Activated T-cell treated with anti-CD3 and anti-CD28 coated beads, Interleukin-2, amount 50 U/mL, for 72 hours (primary cell): Measurements from ENCODE around the gene ZDHHC14. TPM values are rescaled to one million over a fixed set of nuclear protein-coding genes. Genes with fewer than 3 reads are reported as not detected.
A peak's percentile ranks its signal among the peaks of the same experiment; 100 is the strongest.
"Not testable (repeated sequence)": the region's sequence is repeated elsewhere in the genome, so short reads cannot be mapped to it uniquely, and the experiment has no call there.

Source experiments
- ATAC-seq, 2 donors: fragments of 150-1000 bp; cut with Tn5 transposase; replicated peaks in 1 of 2; 2 replicates each; pipeline ENCODE4 v1.10.0; 2021; ENCODE audit warnings: moderate library complexity in 2 of 2, mild to moderate bottlenecking in 1 of 2
- DNase-seq, 2 donors: peaks; one replicate each; pipeline ENCODE4 v3.0.0; 2021 to 2022; ENCODE audit warnings: mixed read lengths in 1 of 2
- H3K27ac Mint-ChIP-seq: one replicate; pipeline ENCODE4 v1.8.0; 2022; ENCODE audit warnings: mild to moderate bottlenecking, moderate library complexity, mixed read lengths
- H3K27me3 Mint-ChIP-seq: one replicate; pipeline ENCODE4 v1.8.0; 2022; ENCODE audit warnings: low read depth, mixed read lengths
- H3K36me3 Mint-ChIP-seq, 2 donors: one replicate each; pipeline ENCODE4 v1.8.0; 2022; ENCODE audit warnings: mixed read lengths in 2 of 2, mild to moderate bottlenecking in 1 of 2; ENCODE audit not compliant: insufficient read depth in 2 of 2
- H3K4me1 Mint-ChIP-seq: one replicate; pipeline ENCODE4 v1.8.0; 2022; ENCODE audit warnings: low read depth, mixed read lengths
- H3K4me3 Mint-ChIP-seq, 2 donors: one replicate each; pipeline ENCODE4 v1.8.0; 2022; ENCODE audit warnings: mild to moderate bottlenecking in 2 of 2, mixed read lengths in 2 of 2, moderate library complexity in 2 of 2
- H3K9me3 Mint-ChIP-seq, 2 donors: one replicate each; pipeline ENCODE4 v1.8.0; 2022; ENCODE audit warnings: mixed read lengths in 2 of 2
- total RNA-seq, 2 donors: library from RNA; stranded (reverse); gene quantifications; one replicate each; pipeline ENCODE4 v1.2.3, GENCODE V29; 2022

Gene ZDHHC14
- total RNA-seq, 2 donors from 2014 or later, result 10.3 to 15.4 TPM

DNA sequence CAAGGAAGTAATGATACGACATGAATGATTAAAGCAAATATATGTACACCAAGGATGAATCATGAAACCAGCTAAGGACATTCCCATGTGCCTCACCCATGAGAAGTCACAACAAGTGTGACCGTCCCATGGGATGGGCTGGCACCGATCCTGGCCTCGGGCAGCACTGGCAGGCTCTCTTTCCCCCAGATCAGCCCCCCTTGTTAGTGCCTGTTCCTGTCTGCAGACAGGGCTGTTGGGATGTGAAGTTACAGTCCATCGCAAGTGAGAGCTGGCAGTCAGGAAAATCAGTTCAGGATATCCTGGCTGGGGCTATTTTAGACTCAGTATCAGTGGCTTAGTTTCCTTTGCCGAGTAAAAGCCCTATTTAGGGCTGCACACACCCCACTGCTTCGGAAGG, 312.9 kb downstream of the ZDHHC14 start:
- ATAC-seq (no peak), DNase-seq (no peak)
- no peak overlapping the region for H3K4me3 Mint-ChIP-seq
- H3K9me3 Mint-ChIP-seq, result peaks cover 2 to 4% of the 10 kb centered on the region in 2 donors
- H3K4me1 Mint-ChIP-seq, result no peaks in the 10 kb centered on the region
- peaks cover 8% of the 10 kb centered on the region for H3K27me3 Mint-ChIP-seq
- no peak overlapping the region for H3K27ac Mint-ChIP-seq
- H3K36me3 Mint-ChIP-seq, result peaks cover 2% of the 10 kb centered on the region in 2 donors

DNA sequence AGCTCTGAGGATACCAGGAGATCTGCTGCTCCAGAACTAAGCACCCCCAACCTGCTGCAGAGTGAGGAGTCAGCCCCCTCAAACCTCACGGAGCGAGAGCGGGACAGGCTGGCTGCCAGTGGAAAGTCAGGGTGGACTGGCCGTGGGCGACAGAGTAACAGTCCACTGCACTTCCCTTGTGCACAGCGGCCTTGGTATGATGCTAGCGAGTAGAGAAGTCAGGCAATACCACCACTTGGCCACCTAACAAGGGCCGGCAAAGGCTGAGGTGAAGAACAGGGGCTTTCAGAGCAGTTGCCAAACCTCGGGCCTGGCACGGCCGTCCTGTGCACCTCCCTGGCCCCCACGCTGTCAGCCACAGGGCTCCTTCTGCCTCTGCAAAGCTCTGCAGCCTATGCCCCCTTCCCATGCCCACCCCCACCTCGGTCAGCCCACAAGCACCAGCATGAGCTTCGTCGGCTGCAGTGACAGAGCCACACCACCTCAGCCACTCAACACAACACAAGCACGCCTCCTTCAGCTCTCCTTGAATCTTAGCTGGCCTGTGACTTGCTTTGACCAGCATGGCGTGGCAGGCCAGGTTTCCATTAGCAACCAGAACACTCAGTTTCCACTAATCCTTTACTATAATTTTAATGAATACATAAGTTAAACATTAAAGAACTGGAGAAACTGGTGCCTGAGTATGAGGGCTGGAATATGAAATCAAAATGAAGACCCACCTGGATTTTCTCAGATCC, 314.5 kb downstream of the ZDHHC14 start:
- Mint-ChIP-seq H3K27ac (no peak overlapping the region), H3K4me3 (no peak overlapping the region), H3K4me1 (no peaks in the 10 kb centered on the region), H3K9me3 (peaks cover 2 to 4% of the 10 kb centered on the region in 2 donors), H3K27me3 (peaks cover 8% of the 10 kb centered on the region), H3K36me3 (peaks cover 2% of the 10 kb centered on the region in 2 donors)
- DNase-seq (no peak), ATAC-seq (no peak)

GRCh38 chr6:157699777-157700636, 319.0 kb downstream of the ZDHHC14 start:
- Mint-ChIP-seq H3K27me3 (no peaks in the 10 kb centered on the region), H3K9me3 (peaks cover 2 to 6% of the 10 kb centered on the region in 2 donors), H3K4me3 (no peak overlapping the region), H3K27ac (no peak overlapping the region), H3K4me1 (no peaks in the 10 kb centered on the region), H3K36me3 (peaks cover 2% of the 10 kb centered on the region in 2 donors)
- DNase-seq (no peak), ATAC-seq (no peak)

- not testable (repeated sequence) for H3K27ac Mint-ChIP-seq, H3K4me3 Mint-ChIP-seq, H3K4me1 Mint-ChIP-seq, H3K9me3 Mint-ChIP-seq, DNase-seq, ATAC-seq, H3K36me3 Mint-ChIP-seq, H3K27me3 Mint-ChIP-seq
Measured at GRCh38 chr6:157706351-157706750, 325.4 kb downstream of the ZDHHC14 start.

DNA sequence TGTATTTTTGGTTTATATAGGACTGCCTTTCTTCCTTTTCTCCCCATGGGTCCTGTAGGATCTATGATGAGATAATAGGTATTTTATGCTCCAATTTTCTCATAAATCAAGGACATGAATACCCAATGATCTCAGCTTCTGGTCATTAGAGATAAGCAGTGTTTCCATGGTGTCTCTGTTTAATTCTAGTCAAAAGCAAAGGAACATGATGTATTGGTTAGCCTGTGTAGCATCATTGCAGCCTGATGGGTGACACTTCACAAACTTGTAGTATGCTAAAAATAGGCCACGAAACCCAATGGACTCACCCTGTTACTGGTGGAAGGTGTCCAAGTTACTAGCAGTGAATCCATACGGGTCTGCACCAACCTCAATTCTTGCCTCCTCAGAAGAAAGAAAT, 325.9 kb downstream of the ZDHHC14 start:
- Mint-ChIP-seq H3K4me1 (no peaks in the 10 kb centered on the region), H3K4me3 (no peak overlapping the region)
- no peak for ATAC-seq

DNA sequence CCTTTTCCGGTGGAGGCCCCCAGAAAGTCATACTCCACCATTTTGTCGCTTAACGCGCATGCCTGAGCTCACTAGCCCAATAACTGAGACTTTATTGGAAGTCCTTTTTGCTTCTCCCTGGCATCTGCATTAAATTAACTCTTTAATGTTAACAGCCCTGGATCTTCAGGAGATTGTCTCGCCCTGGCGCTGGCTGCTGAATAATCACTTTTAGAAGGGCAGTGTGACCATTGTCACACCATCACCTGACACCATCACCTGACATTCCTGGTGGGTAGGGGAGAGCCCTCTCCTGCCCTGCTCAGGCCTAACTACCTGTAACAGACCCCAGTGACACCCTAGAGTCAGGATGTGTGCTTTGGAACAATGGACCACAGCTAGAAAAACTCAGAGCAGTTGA, 326.6 kb downstream of the ZDHHC14 start:
- ATAC-seq, result no peak
- no peaks in the 10 kb centered on the region for H3K27me3 Mint-ChIP-seq
- DNase-seq, result no peak
- no peaks in the 10 kb centered on the region for H3K4me1 Mint-ChIP-seq
- peaks cover 0 to 2% of the 10 kb centered on the region in 2 donors for H3K9me3 Mint-ChIP-seq
- H3K4me3 Mint-ChIP-seq, result no peak overlapping the region
- H3K27ac Mint-ChIP-seq, result no peak overlapping the region
- no peaks in the 10 kb centered on the region for H3K36me3 Mint-ChIP-seq

More for the DNA sequence above, 325.9 kb downstream of the ZDHHC14 start:
- Mint-ChIP-seq H3K36me3 (no peaks in the 10 kb centered on the region), H3K27me3 (no peaks in the 10 kb centered on the region), H3K9me3 (peaks cover 0 to 2% of the 10 kb centered on the region in 2 donors), H3K27ac (no peak overlapping the region)
- no peak for DNase-seq

GRCh38 chr6:157708239-157708638, 327.2 kb downstream of the ZDHHC14 start:
- Mint-ChIP-seq H3K9me3 (peaks cover 0 to 2% of the 10 kb centered on the region in 2 donors), H3K27ac (no peak overlapping the region), H3K27me3 (no peaks in the 10 kb centered on the region), H3K4me1 (no peaks in the 10 kb centered on the region), H3K36me3 (no peaks in the 10 kb centered on the region), H3K4me3 (no peak overlapping the region)
- ATAC-seq, result no peak
- DNase-seq, result no peak

DNA sequence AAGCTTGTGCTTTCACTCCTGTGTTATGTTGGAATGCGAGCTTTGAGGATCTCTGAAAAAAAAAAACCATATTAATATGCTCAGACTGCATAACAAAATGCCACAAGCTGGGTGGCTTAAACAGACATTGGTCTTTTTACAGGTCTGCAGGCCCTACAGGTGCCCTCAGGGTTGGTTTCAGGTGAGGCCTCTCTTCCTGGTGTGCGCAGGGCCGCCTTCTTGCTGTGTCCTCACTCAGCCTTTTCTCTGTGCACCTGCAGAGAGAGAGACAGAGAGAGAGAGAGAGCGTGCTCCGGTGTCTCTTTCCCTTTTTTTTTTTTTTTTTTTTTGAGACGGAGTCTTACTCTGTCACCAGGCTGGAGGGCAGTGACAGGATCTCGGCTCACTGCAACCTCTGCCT, 327.9 kb downstream of the ZDHHC14 start:
- DNase-seq, result no peak
- Mint-ChIP-seq H3K9me3 (peaks cover 0 to 2% of the 10 kb centered on the region in 2 donors), H3K4me3 (no peak overlapping the region), H3K4me1 (no peaks in the 10 kb centered on the region), H3K27me3 (no peaks in the 10 kb centered on the region), H3K27ac (no peak overlapping the region), H3K36me3 (no peaks in the 10 kb centered on the region)
- no peak for ATAC-seq

DNA sequence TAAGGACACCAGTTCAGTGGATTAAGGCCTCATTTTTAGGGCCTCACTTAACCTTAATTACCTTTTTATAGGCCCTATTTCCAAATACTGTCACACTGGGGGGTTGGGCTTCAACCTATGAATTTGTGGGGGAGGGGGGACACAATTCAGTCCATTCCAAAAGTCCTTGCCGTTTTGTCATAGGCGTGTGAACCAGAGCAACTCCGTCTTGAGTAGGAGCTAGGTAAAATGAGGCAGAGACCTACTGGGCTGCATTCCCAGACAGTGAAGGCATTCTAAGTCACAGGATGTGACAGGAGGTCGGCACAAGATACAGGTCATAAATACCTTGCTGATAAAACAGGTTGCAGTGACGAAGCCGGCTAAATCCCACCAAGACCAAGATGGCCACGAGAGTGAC, 328.6 kb downstream of the ZDHHC14 start:
- Mint-ChIP-seq H3K27me3 (no peaks in the 10 kb centered on the region), H3K4me1 (no peaks in the 10 kb centered on the region), H3K27ac (no peak overlapping the region), H3K4me3 (no peak overlapping the region), H3K36me3 (no peaks in the 10 kb centered on the region), H3K9me3 (no peaks in the 10 kb centered on the region)
- ATAC-seq, result no peak
- no peak for DNase-seq

- DNase-seq, result no peak
- no peak for ATAC-seq
- H3K4me3 Mint-ChIP-seq, result no peak overlapping the region
- H3K27me3 Mint-ChIP-seq, result no peaks in the 10 kb centered on the region
- no peaks in the 10 kb centered on the region for H3K4me1 Mint-ChIP-seq
- no peaks in the 10 kb centered on the region for H3K36me3 Mint-ChIP-seq
- no peak overlapping the region for H3K27ac Mint-ChIP-seq
- no peaks in the 10 kb centered on the region for H3K9me3 Mint-ChIP-seq
Measured at GRCh38 chr6:157710604-157711003, 329.6 kb downstream of the ZDHHC14 start.

- Mint-ChIP-seq H3K4me1 (no peaks in the 10 kb centered on the region), H3K36me3 (no peaks in the 10 kb centered on the region), H3K4me3 (no peak overlapping the region), H3K27ac (no peak overlapping the region), H3K27me3 (peaks cover 4% of the 10 kb centered on the region), H3K9me3 (no peaks in the 10 kb centered on the region)
- DNase-seq (no peak), ATAC-seq (peak in 1 of 2 donors; percentile 33)
Measured at GRCh38 chr6:157711060-157711459, 330.1 kb downstream of the ZDHHC14 start.

DNA sequence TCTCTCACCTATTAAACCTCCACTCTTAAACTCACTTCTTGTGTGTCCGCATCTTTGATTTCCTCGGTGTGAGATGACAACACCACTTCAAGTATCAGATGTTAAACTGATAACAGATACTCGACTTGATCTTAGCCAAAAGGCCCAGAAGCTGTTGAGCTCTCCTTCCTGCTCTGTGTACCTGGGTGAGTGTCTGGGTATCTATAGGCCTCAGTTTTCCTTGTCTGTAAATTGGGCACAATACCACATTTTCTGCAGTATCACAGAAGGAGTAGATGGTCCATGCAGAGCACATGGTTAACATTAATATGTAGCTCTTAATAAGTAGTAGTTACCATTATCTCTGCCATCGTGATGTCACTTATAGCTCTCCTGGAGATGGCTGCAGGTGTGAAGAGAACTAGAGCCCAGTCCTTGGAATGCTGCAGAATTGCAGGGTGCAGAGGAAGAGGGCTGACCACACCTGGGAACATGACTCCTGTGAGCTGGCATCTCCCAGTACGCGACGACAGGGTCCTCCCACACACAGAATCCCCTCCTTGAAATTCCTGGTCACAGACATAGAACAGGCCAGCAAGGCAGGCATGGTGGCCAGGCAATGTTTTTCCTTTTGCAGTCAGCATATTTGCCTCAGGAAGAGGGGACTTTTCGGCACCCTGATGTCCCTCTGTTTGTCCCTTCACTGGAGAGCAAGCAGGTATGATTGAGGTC, 331.8 kb downstream of the ZDHHC14 start:
- no peak overlapping the region for H3K4me3 Mint-ChIP-seq
- no peak overlapping the region for H3K27ac Mint-ChIP-seq
- DNase-seq (no peak), ATAC-seq (no peak)
- H3K4me1 Mint-ChIP-seq, result no peaks in the 10 kb centered on the region
- H3K9me3 Mint-ChIP-seq, result no peaks in the 10 kb centered on the region
- H3K27me3 Mint-ChIP-seq, result peaks cover 7% of the 10 kb centered on the region
- H3K36me3 Mint-ChIP-seq, result no peaks in the 10 kb centered on the region
